Activated T-helper 17 cell treated with anti-CD3 and anti-CD28 coated beads, Interleukin-2, amount 50 U/mL, for 72 hours (primary cell): ENCODE results near the gene SPRR4. TPM values are rescaled to one million over a fixed set of nuclear protein-coding genes. Genes with fewer than 3 reads are reported as not detected.

Source experiments
- ATAC-seq: fragments of 150-1000 bp; cut with Tn5 transposase; replicated peaks from 2 replicates; pipeline ENCODE4 v1.10.0; 2021; ENCODE audit warnings: mild to moderate bottlenecking, moderate library complexity
- H3K27ac Mint-ChIP-seq: one replicate; pipeline ENCODE4 v1.8.0; 2022; ENCODE audit warnings: mixed read lengths
- H3K27me3 Mint-ChIP-seq: one replicate; pipeline ENCODE4 v1.8.0; 2022; ENCODE audit warnings: mixed read lengths
- H3K36me3 Mint-ChIP-seq: one replicate; pipeline ENCODE4 v1.8.0; 2022; ENCODE audit warnings: low read depth, mild to moderate bottlenecking, mixed read lengths
- H3K4me1 Mint-ChIP-seq: one replicate; pipeline ENCODE4 v1.8.0; 2022; ENCODE audit warnings: mixed read lengths
- H3K4me3 Mint-ChIP-seq: one replicate; pipeline ENCODE4 v1.8.0; 2022; ENCODE audit warnings: mild to moderate bottlenecking, mixed read lengths
- H3K9me3 Mint-ChIP-seq: one replicate; pipeline ENCODE4 v1.8.0; 2022; ENCODE audit warnings: mixed read lengths
- total RNA-seq, 2 donors: library from RNA; stranded (reverse); gene quantifications; one replicate each; pipeline ENCODE4 v1.2.3, GENCODE V29; 2022

SPRR4 gene
- total RNA-seq, 2 donors from 2014 or later: not detected

DNA sequence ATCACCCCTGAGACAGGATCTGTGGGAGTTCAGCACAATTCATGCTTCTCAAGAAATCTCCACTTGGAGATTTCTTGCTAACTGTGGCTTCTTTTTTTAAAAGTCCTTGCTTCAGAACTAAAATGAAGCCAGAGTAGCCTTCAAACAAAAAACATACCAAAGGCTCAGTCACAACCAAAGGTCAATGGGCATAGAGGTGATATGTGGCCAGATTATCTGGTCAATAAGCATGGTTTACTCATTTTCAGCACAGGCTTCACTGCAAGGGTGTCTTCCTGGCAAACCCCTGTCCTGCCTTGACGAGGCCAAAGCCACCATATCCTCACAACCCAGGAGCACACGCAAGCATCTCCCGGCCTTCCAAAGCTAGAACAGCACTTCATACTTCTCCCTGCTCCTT, 11.2 kb upstream of the SPRR4 start:
- Mint-ChIP-seq H3K27ac (no peak overlapping the region), H3K9me3 (no peaks in the 10 kb centered on the region), H3K4me1 (no peaks in the 10 kb centered on the region), H3K4me3 (no peak overlapping the region), H3K36me3 (no peaks in the 10 kb centered on the region), H3K27me3 (peaks cover 13% of the 10 kb centered on the region)
- no peak for ATAC-seq

DNA sequence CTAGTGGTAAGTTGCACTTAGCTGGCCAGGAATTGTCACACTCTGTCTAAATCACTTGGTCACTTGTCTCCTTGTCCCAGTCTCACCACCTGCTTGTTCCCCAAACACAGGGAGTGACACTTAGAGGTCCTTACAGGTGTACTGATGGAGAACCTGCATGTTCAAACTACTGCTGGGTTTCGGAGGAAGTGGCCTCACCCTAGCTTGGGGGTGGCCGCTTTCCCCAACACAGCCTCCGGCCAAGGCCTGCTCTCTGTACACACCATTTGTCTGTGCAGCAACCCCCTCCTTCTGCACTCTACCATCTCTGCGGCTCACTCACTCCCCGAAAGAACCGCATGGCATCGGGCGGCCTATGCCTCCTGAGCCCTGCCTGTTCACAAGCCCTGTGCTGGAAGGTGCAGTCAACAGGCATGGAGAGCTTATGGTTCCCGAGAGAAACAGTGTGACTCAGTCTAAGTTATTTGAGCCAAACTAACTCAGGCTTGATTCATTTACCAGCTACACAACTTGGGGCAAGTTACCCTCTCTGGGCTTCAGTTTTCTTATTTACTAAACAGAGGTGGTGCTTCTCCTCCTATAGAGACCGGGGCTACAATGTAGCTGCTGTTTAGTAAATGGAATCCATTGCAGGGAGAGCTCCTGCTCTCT, 10.5 kb upstream of the SPRR4 start:
- no peak overlapping the region for H3K4me3 Mint-ChIP-seq
- no peaks in the 10 kb centered on the region for H3K36me3 Mint-ChIP-seq
- H3K27me3 Mint-ChIP-seq: peaks cover 13% of the 10 kb centered on the region
- no peak for ATAC-seq
- no peaks in the 10 kb centered on the region for H3K9me3 Mint-ChIP-seq
- no peaks in the 10 kb centered on the region for H3K4me1 Mint-ChIP-seq
- no peak overlapping the region for H3K27ac Mint-ChIP-seq

DNA sequence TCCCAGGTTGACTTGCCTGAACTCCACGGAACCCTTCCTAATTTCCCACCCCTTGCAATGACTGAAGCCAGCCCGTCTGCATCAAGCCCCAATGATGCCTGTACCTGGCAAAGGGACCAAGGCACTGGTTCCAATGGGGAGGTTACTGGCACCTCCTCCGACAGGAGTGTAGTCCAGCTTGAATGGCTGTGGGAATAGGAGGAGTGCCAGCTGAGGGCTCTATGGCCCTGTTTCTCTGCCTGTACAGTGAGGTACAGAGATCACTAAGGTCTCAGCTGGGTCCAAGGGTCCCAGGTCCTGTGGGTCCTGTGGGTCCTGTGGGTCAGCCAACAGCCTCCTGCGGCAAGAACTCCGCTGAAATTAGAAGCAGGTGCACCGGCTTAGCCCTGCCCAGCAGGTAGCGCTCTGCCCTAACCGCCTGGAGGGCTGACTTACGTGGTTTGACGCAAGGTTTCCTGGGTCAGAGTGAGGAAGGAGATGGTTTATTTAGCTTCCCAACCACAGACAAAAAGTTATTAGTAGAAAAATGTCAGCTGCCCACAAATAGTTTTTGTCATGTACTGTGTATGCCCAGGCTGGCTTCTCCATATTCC, 9.9 kb upstream of the SPRR4 start:
- Mint-ChIP-seq H3K4me1 (no peaks in the 10 kb centered on the region), H3K4me3 (no peak overlapping the region), H3K27me3 (peaks cover 20% of the 10 kb centered on the region), H3K27ac (no peak overlapping the region), H3K9me3 (no peaks in the 10 kb centered on the region), H3K36me3 (no peaks in the 10 kb centered on the region)
- no peak for ATAC-seq

DNA sequence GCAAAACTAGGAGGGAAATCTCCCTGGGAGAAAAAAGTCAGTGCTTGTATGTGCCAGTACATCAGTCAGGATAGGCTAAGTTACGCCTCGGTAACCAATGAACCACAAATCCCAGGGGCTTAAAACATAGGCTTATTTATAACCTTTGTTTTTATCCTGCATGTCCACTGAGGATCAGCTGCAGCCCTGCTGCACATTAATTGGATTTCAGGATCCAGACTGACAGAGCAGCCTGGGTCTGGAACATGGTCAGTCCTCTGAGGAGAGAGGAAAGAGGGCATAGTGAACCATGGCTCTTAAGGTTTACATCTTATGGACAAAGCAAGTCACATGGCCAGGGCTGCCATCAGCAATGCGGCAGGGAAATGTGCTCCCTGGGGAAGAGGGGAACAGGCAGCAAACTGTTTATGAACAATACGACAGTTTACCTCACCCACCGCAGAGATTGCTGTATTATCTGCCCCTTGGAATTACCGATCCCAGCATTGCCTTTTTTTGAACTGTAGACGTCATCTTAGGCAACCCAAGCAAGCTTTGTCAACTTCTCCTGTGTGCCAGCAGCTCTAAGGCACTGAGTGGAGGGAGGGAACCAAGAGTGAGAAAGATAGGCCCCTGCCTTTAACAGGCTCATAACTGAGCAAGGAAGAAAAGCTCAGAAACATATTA, 9.1 kb upstream of the SPRR4 start:
- Mint-ChIP-seq H3K27ac (no peak overlapping the region), H3K27me3 (peaks cover 22% of the 10 kb centered on the region), H3K4me1 (no peaks in the 10 kb centered on the region), H3K9me3 (no peaks in the 10 kb centered on the region), H3K36me3 (no peaks in the 10 kb centered on the region), H3K4me3 (no peak overlapping the region)
- ATAC-seq: no peak

DNA sequence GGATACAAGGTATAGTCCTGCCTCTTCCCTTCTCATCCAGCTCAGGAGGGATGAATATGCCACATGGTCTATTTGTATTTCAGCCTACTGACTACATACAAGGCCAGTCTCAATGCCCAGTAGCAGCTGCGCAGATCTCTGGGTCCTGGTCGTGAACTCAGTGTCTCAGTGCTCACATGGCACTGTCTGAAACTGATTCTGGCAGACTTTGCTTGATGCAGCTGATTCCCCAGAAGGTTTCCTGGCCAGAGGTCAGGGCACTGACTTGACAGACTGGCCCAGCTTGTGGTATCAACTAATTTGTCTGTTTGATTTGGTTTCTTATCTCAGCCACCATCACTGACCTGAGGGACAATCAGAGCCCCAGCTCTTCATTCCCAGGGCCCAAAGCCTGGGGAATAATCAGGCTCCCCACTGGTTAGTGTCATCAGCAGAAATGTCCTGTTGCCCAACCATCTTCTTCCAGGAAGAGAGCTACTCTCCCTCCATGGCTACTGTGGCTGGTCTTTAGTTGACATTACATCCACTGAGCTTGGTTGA, 7.5 kb upstream of the SPRR4 start:
- no peak overlapping the region for H3K27ac Mint-ChIP-seq
- ATAC-seq: no peak
- no peaks in the 10 kb centered on the region for H3K9me3 Mint-ChIP-seq
- H3K27me3 Mint-ChIP-seq: peaks cover 29% of the 10 kb centered on the region
- no peaks in the 10 kb centered on the region for H3K4me1 Mint-ChIP-seq
- H3K4me3 Mint-ChIP-seq: no peak overlapping the region
- H3K36me3 Mint-ChIP-seq: no peaks in the 10 kb centered on the region

DNA sequence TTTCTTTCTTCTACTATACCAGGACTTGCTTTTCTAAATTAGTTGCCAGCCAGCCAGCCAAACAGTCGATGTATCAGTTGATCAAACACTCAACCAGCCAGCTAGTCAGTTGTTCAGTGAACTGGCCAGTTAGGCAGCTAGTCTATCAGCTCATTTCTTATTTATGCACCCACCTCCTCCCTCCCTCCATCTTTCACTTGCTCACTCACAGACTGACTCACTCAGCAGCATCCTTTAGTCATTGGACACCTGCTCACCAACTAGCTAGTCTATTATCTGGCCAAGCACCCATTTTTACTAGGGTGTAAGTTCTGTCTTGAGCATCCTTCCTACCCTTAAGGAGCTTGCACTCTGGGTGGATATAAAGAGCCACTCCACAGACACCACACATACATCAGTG, 5.9 kb upstream of the SPRR4 start:
- no peaks in the 10 kb centered on the region for H3K4me1 Mint-ChIP-seq
- H3K36me3 Mint-ChIP-seq: no peaks in the 10 kb centered on the region
- peaks cover 25% of the 10 kb centered on the region for H3K27me3 Mint-ChIP-seq
- ATAC-seq: peak; percentile 53
- H3K9me3 Mint-ChIP-seq: no peaks in the 10 kb centered on the region
- H3K4me3 Mint-ChIP-seq: no peak overlapping the region
- H3K27ac Mint-ChIP-seq: no peak overlapping the region

DNA sequence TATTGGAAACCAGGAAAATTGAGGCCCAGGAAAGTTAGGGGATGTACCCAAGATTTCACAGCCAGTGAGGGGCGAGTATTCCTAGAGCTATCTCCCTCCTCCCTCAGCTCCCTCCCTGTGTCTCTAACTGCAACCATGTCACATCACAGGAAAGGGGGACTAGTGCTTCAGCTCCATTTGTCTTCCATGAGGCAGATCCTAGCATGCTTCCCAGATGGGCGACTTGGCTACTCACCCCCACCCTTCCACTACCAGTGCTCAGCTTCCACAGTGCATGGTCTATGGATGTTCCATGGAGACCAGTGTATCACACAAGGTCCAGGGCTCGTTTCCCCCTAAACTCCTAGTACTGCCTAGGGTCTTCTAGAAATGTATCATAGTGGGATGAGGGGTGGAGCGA, 4.6 kb upstream of the SPRR4 start:
- H3K27ac Mint-ChIP-seq: no peak overlapping the region
- ATAC-seq: no peak
- H3K27me3 Mint-ChIP-seq: peaks cover 25% of the 10 kb centered on the region
- no peaks in the 10 kb centered on the region for H3K36me3 Mint-ChIP-seq
- H3K9me3 Mint-ChIP-seq: no peaks in the 10 kb centered on the region
- H3K4me3 Mint-ChIP-seq: no peak overlapping the region
- H3K4me1 Mint-ChIP-seq: no peaks in the 10 kb centered on the region

DNA sequence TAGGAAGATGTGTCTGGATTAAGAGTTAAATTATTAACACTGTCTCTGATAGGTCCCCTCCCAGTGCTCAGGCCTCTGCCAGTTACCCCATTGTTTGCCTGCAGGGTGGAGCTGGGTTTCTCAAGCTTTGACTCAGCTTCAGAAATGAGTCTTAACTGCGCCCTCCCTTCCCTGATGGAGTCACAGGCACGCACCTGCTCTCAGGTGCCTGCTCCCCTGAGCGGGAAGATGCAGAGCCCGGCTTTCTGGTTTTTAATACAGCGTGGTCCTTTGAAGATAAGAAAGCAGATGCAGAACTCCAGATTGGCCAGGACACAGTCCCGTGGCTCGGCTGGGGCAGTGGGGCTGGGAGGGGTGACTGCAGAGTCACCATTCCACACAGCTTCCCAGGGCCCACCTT, 3.2 kb upstream of the SPRR4 start:
- peak; percentile 65 for ATAC-seq
- H3K9me3 Mint-ChIP-seq: no peaks in the 10 kb centered on the region
- no peaks in the 10 kb centered on the region for H3K4me1 Mint-ChIP-seq
- H3K27me3 Mint-ChIP-seq: peaks cover 32% of the 10 kb centered on the region
- H3K4me3 Mint-ChIP-seq: no peak overlapping the region
- H3K27ac Mint-ChIP-seq: no peak overlapping the region
- no peaks in the 10 kb centered on the region for H3K36me3 Mint-ChIP-seq

DNA sequence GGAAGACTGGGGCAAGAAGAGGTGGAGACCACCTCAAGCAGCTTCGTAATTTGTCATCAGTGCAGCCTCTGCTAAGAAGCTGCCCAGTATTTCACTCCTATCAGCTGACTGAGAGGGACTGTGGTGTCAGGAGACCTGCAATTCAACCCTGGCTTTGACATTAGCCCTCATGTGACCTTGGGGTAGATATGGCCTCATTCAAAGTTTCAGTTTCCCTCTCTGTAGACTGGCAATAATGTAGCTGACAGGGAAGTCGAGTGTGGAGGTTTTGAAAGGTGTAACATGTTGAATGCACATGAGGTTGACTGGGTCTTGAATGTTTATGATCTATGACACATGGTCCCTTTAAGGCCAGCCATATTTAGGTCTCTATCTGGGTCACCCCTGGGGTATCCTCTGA, 2.2 kb upstream of the SPRR4 start:
- Mint-ChIP-seq H3K4me1 (no peaks in the 10 kb centered on the region), H3K27me3 (peaks cover 39% of the 10 kb centered on the region), H3K27ac (no peak overlapping the region), H3K4me3 (no peak overlapping the region), H3K36me3 (no peaks in the 10 kb centered on the region), H3K9me3 (no peaks in the 10 kb centered on the region)
- ATAC-seq: no peak

DNA sequence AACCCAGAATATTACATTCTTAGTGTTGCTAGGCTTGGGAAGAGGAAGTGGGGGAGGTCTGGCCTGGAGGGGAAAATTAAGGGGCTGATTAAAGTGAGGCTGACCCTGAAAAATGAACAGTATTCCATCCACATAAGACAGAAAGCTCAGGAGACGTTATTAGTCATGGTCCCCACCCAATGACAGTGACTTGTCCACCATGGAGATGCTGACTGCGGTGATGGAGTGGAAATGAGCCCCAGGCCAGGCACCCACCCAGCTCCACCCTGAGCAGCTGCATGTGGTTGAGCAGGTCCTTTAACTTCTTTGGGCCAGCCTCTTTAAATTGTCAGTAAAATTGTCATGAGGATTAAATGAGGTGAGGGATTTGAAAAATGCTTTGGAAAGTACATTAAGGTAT, 1.4 kb upstream of the SPRR4 start:
- Mint-ChIP-seq H3K4me1 (no peaks in the 10 kb centered on the region), H3K27me3 (peaks cover 39% of the 10 kb centered on the region), H3K27ac (no peak overlapping the region), H3K4me3 (no peak overlapping the region), H3K9me3 (no peaks in the 10 kb centered on the region), H3K36me3 (no peaks in the 10 kb centered on the region)
- ATAC-seq: no peak

DNA sequence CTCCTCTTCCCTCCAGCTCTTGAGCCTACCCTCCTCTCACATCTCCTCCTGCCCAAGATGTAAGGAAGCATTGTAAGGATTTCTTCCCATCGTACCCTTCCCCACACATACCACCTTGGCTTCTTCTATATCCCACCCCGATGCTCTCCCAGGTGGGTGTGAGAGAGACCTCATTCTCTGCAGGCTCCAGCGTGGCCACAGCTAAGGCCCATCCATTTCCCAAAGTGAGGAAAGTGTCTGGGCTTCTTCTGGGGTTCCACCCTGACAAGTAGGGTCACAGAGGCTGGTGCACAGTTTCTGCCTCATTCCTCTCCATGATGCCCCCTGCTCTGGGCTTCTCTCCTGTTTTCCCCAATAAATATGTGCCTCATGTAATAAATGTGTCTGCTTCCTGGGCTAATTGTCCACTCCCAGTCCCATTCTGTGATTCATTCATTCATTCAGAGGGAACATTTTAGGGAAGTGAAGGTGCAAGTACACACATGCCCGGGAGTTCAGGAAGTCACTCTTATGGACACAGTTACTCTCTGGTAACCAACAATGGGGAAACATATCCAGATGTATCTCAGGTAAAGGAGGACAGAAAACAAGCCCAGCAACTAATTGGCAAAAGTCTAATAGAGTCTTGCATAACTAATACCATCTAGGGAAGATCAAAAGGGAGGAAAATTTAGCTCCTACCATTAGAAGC, 1.9 kb downstream of the SPRR4 start:
- Mint-ChIP-seq H3K27ac (no peak overlapping the region), H3K4me3 (no peak overlapping the region), H3K4me1 (no peaks in the 10 kb centered on the region), H3K36me3 (no peaks in the 10 kb centered on the region), H3K27me3 (peaks cover 42% of the 10 kb centered on the region), H3K9me3 (no peaks in the 10 kb centered on the region)
- no peak for ATAC-seq

DNA sequence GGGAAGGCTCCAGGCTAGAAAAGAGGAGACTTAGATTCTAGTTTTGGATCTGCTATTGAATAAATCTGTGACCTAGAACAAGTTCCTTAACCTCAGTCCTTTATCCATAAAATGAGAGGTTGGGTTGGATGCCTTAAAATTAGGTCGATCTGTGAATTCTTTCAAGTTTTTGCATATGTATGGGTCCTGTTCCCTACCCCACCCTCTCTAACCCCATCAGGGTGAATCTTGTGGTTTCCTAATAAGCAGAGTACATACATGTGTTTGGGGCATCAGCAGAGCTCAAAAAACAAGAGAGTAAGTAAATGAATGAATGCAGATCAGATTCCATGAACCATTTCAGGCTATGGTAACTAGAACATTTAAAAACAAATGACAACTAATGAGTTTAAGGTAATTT, 6.2 kb downstream of the SPRR4 start:
- H3K36me3 Mint-ChIP-seq: no peaks in the 10 kb centered on the region
- ATAC-seq: no peak
- no peaks in the 10 kb centered on the region for H3K9me3 Mint-ChIP-seq
- no peaks in the 10 kb centered on the region for H3K4me1 Mint-ChIP-seq
- no peak overlapping the region for H3K4me3 Mint-ChIP-seq
- peaks cover 63% of the 10 kb centered on the region for H3K27me3 Mint-ChIP-seq
- no peak overlapping the region for H3K27ac Mint-ChIP-seq

DNA sequence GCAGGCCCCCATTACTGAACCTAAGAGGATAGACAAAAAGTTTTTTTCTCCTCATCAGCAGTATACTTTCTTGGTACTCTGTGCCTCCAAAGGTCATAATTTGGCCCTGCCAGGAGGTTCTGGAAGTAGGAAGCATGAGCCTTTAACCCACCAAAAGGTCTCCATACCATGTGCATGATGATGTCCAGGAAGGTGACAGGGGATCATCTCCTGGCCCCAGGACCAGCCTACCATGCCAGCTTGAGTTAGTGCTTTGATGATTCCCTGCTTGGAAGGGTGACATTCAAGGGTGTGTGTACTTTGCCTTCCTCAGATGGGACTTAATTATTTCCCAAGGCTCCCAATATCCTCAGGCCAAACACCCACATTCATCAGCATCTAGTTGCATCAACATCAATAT, 7.2 kb downstream of the SPRR4 start:
- H3K27me3 Mint-ChIP-seq: peaks cover 61% of the 10 kb centered on the region
- H3K9me3 Mint-ChIP-seq: no peaks in the 10 kb centered on the region
- H3K4me1 Mint-ChIP-seq: no peaks in the 10 kb centered on the region
- ATAC-seq: no peak
- H3K4me3 Mint-ChIP-seq: no peak overlapping the region
- H3K27ac Mint-ChIP-seq: no peak overlapping the region
- H3K36me3 Mint-ChIP-seq: no peaks in the 10 kb centered on the region

DNA sequence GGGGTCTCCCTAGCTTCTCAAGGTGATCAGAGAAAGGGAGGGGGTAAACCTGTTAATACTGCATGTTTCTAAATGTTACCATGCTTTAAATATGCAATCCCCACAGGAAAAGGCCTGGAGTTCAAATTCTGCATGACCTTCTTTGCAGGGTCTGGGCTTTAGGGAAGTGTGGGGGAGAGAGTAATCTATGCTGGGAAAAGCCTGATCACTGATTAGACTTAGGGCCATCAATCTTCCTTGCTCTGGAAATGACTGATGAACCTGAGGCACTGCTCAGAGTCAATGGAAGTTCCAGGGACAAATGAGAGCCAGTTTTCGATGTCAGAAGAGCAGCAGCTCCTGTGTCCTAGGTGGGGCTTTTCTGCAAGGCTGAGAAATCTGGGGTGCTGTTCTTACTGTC, 10.2 kb downstream of the SPRR4 start:
- Mint-ChIP-seq H3K27ac (no peak overlapping the region), H3K27me3 (peaks cover 67% of the 10 kb centered on the region), H3K36me3 (no peaks in the 10 kb centered on the region), H3K4me1 (no peaks in the 10 kb centered on the region), H3K9me3 (no peaks in the 10 kb centered on the region), H3K4me3 (no peak overlapping the region)
- no peak for ATAC-seq
